ENCODE data around the gene HECTD4.

DNA sequence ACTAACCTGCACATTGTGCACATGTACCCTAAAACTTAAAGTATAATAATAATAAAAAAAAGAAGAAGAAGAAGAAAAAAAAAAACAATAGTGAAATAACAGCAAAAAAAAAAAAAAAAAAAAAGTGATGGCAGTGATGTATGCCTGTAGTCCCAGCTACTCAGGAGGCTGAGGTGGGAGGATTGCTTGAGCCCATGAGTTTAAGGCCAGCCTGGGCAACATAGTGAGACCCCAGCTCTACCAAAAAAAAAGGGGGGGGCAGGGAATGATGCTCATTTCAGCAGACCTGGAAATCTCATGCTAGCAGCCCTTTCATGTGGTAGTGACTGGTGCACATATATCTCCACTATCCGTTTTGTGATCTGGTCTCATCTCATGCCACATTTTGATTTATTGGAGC lies 236.1 kb downstream of the HECTD4 start:
- TF ChIP-seq, protein P1, sequence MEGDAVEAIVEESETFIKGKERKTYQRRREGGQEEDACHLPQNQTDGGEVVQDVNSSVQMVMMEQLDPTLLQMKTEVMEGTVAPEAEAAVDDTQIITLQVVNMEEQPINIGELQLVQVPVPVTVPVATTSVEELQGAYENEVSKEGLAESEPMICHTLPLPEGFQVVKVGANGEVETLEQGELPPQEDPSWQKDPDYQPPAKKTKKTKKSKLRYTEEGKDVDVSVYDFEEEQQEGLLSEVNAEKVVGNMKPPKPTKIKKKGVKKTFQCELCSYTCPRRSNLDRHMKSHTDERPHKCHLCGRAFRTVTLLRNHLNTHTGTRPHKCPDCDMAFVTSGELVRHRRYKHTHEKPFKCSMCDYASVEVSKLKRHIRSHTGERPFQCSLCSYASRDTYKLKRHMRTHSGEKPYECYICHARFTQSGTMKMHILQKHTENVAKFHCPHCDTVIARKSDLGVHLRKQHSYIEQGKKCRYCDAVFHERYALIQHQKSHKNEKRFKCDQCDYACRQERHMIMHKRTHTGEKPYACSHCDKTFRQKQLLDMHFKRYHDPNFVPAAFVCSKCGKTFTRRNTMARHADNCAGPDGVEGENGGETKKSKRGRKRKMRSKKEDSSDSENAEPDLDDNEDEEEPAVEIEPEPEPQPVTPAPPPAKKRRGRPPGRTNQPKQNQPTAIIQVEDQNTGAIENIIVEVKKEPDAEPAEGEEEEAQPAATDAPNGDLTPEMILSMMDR (conservative IDR thresholded peaks at IDR 0.05 in 1 of 2, IDR thresholded peaks at IDR 0.05 in 1 of 2; ENCODE audit: extremely low read depth in 1 of 2, insufficient read depth in 1 of 2, low read depth in 1 of 2, low read length in 2 of 2), result no peak
- no peak for TF ChIP-seq EZH2 (IDR thresholded peaks at IDR 0.05; ENCODE audit: borderline replicate concordance, low read length)
